Uterus (tissue), 4 donors: ENCODE results near the gene TTLL12. TPM values are rescaled to one million over a fixed set of nuclear protein-coding genes. Genes with fewer than 3 reads are reported as not detected.

Source experiments
- DNase-seq, 2 donors: peaks; one replicate each; pipeline ENCODE4 v3.0.0-alpha.2; 2019 to 2020
- H3K27ac ChIP-seq, 2 donors: fragments of 200-600 bp; sonication (generic); 1 replicate in 1 of 2; 2 replicates in 1 of 2; pipeline ENCODE4 v1.5.1; 2016 to 2018
- H3K27me3 ChIP-seq, 2 donors: fragments of 200-600 bp; sonication (generic); one replicate each; pipeline ENCODE4 v1.5.1; 2018 to 2019; ENCODE audit warnings: control low read depth in 1 of 2
- H3K36me3 ChIP-seq, 2 donors: fragments of 200-600 bp; sonication (generic); one replicate each; pipeline ENCODE4 v1.5.1; 2019; ENCODE audit warnings: control low read depth in 1 of 2
- H3K4me1 ChIP-seq, 2 donors: fragments of 200-600 bp; sonication (generic); one replicate each; pipeline ENCODE4 v1.5.1; 2018 to 2019; ENCODE audit warnings: control low read depth in 1 of 2
- H3K4me3 ChIP-seq, 2 donors: fragments of 200-600 bp; sonication (generic); 1 replicate in 1 of 2; 2 replicates in 1 of 2; pipeline ENCODE4 v1.5.1; 2018 to 2019; ENCODE audit warnings: mild to moderate bottlenecking in 1 of 2
- H3K9me3 ChIP-seq, 2 donors: fragments of 200-600 bp; sonication (generic); one replicate each; pipeline ENCODE4 v1.5.1; 2019; ENCODE audit warnings: control low read depth in 1 of 2
- CTCF ChIP-seq, 4 experiments: fragments of 200-600 bp in 2 of 4; fragments of 450-650 bp in 2 of 4; sonication (generic) in 2 of 4; IDR thresholded peaks; one replicate each; pipeline ENCODE4 v1.5.1; 2016 to 2019; ENCODE audit warnings: antibody characterized with exemption in 4 of 4, mild to moderate bottlenecking in 2 of 4, moderate library complexity in 1 of 4
- POLR2A ChIP-seq, 2 donors: fragments of 450-650 bp; IDR thresholded peaks; one replicate each; pipeline ENCODE4 v1.6.1; 2016; ENCODE audit warnings: antibody characterized with exemption in 2 of 2, mild to moderate bottlenecking in 1 of 2, moderate library complexity in 1 of 2
- intact Hi-C: fragments of 100-400 bp; cut with DNase I; formaldehyde crosslinking; loops from one replicate; pipeline ENCODE4 v1.15.1; 2023; ENCODE audit warnings: low total_unique reads
- total RNA-seq, 4 donors: library from RNA; depleted of rRNA in 3 of 4; stranded (reverse); fragments of >200 nt in 3 of 4; gene quantifications; one replicate each; pipeline versions ENCODE4 v1.1.0 to v1.2.4, GENCODE V29; 2014 to 2023
- donor health status: DM: yes; HTN: yes; CAD: no.

TTLL12 gene
- total RNA-seq, 4 donors from 2014 or later, result 6.7 to 29.7 (median 17.3) TPM

- no peaks in the 10 kb centered on the region for H3K27me3 ChIP-seq
- intact Hi-C loops, result no loop called here
Measured at GRCh38 chr22:43228330-43228729, 41.4 kb upstream of the TTLL12 start.

DNA sequence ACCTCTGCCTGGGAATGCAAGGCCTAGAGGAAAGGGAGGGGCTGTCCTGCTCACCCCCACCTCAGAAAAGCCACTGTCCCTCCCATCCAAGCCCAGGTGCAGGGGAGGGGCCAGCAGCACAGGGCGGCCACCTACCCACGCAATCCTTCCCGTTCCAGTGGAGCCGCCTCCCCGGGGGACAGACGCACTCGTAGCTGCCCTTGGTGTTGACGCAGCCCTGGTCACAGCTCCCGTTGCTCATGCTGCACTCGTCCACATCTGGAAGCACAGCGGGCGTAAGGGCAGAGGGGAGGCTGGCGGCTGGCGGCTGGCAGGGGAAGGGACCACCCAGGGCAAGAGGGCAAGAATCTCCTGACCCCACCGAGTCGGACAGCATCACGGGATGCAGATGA is 40.3 kb upstream of the TTLL12 start:
- no peak for TF ChIP-seq CTCF (IDR thresholded peaks at IDR 0.05)
- no peak for TF ChIP-seq POLR2A (IDR thresholded peaks at IDR 0.05)
- DNase-seq, result no peak
- Histone ChIP-seq H3K27ac (no peak overlapping the region), H3K4me1 (no peaks in the 10 kb centered on the region), H3K9me3 (no peaks in the 10 kb centered on the region), H3K27me3 (no peaks in the 10 kb centered on the region), H3K4me3 (no peak overlapping the region), H3K36me3 (no peaks in the 10 kb centered on the region)
- intact Hi-C loops, result no loop called here

More at GRCh38 chr22:43228330-43228729, 41.4 kb upstream of the TTLL12 start:
- Histone ChIP-seq H3K4me1 (no peaks in the 10 kb centered on the region), H3K4me3 (no peak overlapping the region), H3K36me3 (no peaks in the 10 kb centered on the region), H3K27ac (no peak overlapping the region), H3K9me3 (no peaks in the 10 kb centered on the region)
- DNase-seq, result no peak
- no peak for TF ChIP-seq POLR2A (IDR thresholded peaks at IDR 0.05)
- peak in 1 of 4 experiments; percentile 8 for TF ChIP-seq CTCF (IDR thresholded peaks at IDR 0.05)

GRCh38 chr22:43226377-43227238 is 39.7 kb upstream of the TTLL12 start:
- Histone ChIP-seq H3K9me3 (no peaks in the 10 kb centered on the region), H3K4me3 (no peak overlapping the region), H3K27me3 (no peaks in the 10 kb centered on the region), H3K4me1 (no peaks in the 10 kb centered on the region), H3K36me3 (no peaks in the 10 kb centered on the region), H3K27ac (no peak overlapping the region)
- intact Hi-C loops, result no loop called here
- TF ChIP-seq POLR2A (IDR thresholded peaks at IDR 0.05) (no peak), CTCF (IDR thresholded peaks at IDR 0.05) (no peak)
- DNase-seq, result no peak

DNA sequence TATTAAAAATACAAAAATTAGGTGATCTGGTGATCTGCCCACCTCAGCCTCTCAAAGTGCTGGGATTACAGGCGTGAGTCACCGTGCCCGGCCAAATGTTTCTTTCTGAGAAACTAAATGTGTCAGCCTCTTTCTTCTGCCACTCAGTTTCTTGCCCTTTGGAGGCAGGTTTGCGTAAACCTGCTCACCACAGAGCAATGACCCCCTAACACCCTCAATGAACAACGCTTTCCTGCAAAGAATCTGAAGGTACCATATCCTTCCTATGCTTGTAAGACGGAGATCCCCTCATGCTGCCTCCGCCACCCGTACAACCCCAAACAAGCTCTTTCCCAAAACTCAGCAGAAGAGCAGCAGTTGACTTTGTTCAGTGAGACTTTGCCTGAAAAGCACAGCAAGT is 38.7 kb upstream of the TTLL12 start:
- H3K36me3 ChIP-seq, result no peaks in the 10 kb centered on the region
- TF ChIP-seq POLR2A (IDR thresholded peaks at IDR 0.05), result no peak
- no peak for TF ChIP-seq CTCF (IDR thresholded peaks at IDR 0.05)
- no peaks in the 10 kb centered on the region for H3K9me3 ChIP-seq
- no peak overlapping the region for H3K4me3 ChIP-seq
- no peak for DNase-seq
- no peaks in the 10 kb centered on the region for H3K4me1 ChIP-seq
- H3K27ac ChIP-seq, result no peak overlapping the region
- intact Hi-C loops, result no loop called here
- H3K27me3 ChIP-seq, result no peaks in the 10 kb centered on the region

DNA sequence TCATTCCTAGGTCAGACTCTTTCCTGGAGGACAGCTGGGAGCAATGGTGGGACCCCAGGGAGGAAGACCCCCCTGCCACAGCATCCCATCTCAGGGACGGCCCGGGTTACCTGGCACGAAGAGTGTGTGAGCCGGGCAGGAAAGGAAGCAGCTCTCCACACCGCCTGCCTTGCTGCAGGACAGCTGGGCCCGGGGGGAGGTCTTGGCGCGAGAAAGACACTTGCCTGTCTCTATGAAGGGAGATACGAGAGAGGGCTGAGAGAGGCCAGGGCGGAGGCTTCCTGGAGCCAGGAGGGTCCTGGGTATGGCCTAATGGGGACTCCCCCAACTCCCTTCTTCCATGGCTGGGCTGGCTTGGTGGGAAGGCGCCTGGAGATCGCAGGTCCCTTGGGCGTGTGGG is 36.1 kb upstream of the TTLL12 start:
- Histone ChIP-seq H3K4me1 (no peaks in the 10 kb centered on the region), H3K36me3 (no peaks in the 10 kb centered on the region), H3K9me3 (no peaks in the 10 kb centered on the region), H3K27ac (no peak overlapping the region), H3K4me3 (no peak overlapping the region), H3K27me3 (no peaks in the 10 kb centered on the region)
- TF ChIP-seq POLR2A (IDR thresholded peaks at IDR 0.05) (no peak), CTCF (IDR thresholded peaks at IDR 0.05) (no peak)
- DNase-seq, result no peak
- intact Hi-C loops, result no loop called here
